GM18951 (cell line): ENCODE measurements around the gene ZBTB8B.

Source experiments
- POLR2A ChIP-seq: IDR thresholded peaks from 4 replicates; pipeline ENCODE4 v1.6.1; 2011; ENCODE audit warnings: mild to moderate bottlenecking; ENCODE audit not compliant: insufficient read length, insufficient read depth; ENCODE audit errors: extremely low read depth
- in situ Hi-C: fragments of 300-500 bp; cut with MboI; formaldehyde crosslinking; loops from one replicate; pipeline ENCODE4 v1.12.0; 2022; ENCODE audit warnings: low sequenced_read_pairs, mixed read lengths, inconsistent platforms; ENCODE audit not compliant: unreplicated experiment

ZBTB8B gene

GRCh38 chr1:32485554-32486255 lies 20.8 kb downstream of the ZBTB8B start:
- no peak for TF ChIP-seq POLR2A
- in situ Hi-C loops: no loop called here

DNA sequence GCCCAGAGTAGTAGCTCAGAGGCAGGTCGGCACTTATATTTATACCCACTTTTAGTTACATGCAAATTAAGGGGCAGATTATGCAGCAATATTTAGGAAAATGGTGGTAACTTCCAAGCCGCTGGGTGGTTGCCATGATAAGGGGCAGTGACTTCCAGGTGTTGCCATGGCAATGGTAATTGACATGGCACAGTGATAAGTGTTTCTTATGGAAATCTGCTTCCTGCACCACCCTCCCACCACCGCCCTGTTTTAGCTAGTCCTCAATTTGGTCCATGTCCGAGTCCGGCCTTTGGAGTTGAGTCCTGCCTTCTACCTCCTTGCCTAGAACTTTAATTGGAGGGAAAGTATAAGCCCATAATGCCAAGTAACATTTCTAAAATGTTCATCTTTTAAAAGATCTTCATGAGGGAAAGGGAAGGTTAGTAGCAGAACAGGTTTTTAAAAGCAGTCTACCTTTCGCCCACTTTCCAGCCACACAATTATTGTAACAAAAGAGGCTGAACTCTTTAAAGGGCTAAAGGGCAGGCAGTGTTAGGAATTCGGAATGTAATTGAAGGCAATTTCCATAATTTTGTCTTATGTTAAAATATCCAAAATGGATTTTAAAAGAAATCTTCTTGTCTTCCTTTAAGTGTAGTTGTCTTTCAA lies 21.7 kb downstream of the ZBTB8B start:
- no peak for TF ChIP-seq POLR2A
- in situ Hi-C loops: no loop called here

DNA sequence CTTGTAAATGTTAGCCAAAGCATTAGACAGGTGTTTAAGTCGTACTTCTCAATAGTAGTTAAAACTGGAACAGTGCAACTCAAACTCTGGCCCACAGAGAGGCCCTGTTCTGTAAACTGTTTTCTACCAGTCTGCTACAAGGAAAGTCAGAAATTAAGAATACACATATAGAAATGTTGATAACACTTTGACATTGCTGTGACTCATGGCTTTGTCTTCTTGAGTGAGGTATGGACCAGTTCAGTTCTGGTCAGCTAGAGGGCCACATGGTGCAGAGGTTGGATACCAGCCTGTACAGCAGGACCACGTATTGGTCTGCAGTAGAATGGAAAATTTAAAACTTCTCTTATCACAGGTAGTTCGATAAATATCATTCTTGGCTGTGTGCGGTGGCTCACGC lies 22.3 kb downstream of the ZBTB8B start:
- TF ChIP-seq POLR2A: no peak
- in situ Hi-C loops: no loop called here

- no peak for TF ChIP-seq POLR2A
- in situ Hi-C loops: no loop called here
These were observed 25.0 kb downstream of the ZBTB8B start for GRCh38 chr1:32489774-32490454.

GRCh38 chr1:32491386-32491785 lies 26.5 kb downstream of the ZBTB8B start:
- in situ Hi-C loops: no loop called here
- no peak for TF ChIP-seq POLR2A

- in situ Hi-C loops: no loop called here
- TF ChIP-seq POLR2A: no peak
These were observed 29.3 kb downstream of the ZBTB8B start for GRCh38 chr1:32494196-32494595.

- in situ Hi-C loops: no loop called here
- TF ChIP-seq POLR2A: no peak
These were observed 30.0 kb downstream of the ZBTB8B start for GRCh38 chr1:32494711-32495337.

GRCh38 chr1:32496127-32496526 lies 31.3 kb downstream of the ZBTB8B start:
- in situ Hi-C loops: no loop called here

DNA sequence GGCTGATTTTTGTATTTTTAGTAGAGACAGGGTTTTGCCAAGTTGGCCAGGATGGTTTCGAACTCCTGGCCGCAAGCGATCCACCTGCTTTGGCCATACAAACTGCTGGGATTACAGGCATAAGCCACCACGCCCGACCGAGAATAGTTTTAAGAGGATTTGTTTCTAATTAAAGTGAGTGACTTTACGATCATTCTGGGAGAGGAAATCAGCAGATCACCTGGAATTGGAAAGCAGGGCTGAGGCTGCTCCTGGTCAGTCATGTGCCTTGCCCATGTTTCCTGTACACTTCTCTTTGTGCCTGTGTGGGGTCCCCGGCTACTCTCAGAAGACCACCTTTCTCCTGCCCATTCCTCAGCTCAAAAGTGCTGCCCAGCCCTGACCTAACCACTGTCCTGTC lies 33.9 kb downstream of the ZBTB8B start:
- TF ChIP-seq POLR2A: no peak
- in situ Hi-C loops: no loop called here

More at GRCh38 chr1:32496127-32496526, 31.3 kb downstream of the ZBTB8B start:
- no peak for TF ChIP-seq POLR2A

DNA sequence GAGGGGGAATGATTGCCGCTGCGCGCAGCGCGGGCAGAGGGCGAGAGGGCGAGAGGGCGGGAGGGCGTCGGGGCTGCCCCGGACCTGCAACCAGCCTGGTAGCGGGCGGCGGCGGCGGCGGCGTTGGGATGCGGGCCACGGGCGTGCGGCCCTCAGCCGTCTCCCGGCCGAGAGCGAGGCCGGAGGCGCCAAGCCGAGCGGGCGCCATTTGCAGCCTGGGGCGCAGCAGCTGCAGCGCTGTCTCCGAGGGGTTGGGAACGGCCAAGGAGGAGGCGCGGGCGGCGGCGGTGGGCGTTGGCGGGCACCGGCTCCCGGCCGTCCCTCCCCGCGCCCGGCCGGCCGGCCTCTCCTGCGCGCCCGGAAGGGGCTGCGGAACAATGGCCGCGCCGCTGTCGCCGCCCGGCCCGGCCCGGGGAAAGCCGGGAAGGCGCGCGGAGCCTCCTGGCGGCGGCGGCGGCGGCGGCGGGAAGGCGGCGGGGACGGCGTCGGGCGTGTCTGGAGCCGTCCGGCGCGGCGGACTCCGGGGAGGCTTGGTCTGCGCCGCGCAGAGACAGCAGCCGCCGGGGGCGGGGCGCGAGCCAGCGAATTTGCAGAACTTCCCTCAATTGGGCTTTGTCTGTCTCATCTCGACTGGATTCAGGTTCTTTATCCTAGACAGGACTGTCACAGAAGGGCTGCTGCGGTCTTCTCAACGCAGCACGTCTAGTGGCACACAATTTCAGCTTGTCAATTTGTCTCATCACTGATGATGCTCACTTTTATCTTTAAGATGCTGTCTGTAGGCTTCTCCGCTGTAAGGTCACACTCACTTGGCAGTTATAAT lies 35.7 kb downstream of the ZBTB8B start:
- in situ Hi-C loops: loop anchor here (25.0 kb wide), 1 partner anchor 287 kb away; no protein-coding TSS in a partner anchor
- TF ChIP-seq POLR2A: peak; percentile 46

DNA sequence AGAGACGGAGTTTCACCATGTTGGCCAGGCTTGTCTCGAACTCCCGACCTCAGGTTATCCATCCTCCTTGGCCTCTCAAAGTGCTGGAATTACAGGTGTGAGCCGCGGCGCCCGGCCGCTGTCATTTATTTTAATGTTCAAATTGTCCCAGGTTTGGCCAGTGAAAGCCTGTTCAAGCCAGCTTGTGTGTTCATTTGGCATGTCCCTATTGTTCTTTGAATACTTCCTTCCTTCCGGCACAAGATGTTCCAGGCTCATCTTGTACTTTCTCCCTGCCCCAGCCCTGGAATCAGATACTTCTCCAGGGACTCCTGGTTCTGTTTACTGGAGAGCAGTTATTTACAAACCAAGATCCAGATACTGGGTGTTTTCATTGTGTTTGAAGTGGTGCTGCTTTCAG lies 37.0 kb downstream of the ZBTB8B start:
- in situ Hi-C loops: loop anchor here (25.0 kb wide), 1 partner anchor 285 kb away; no protein-coding TSS in a partner anchor

GRCh38 chr1:32503153-32503552 lies 38.3 kb downstream of the ZBTB8B start:
- TF ChIP-seq POLR2A: no peak
- in situ Hi-C loops: loop anchor here (25.0 kb wide), 1 partner anchor 284 kb away; no protein-coding TSS in a partner anchor

More for the DNA sequence above, 37.0 kb downstream of the ZBTB8B start:
- TF ChIP-seq POLR2A: no peak
